GM21360 (cell line): ENCODE results near the gene DDA1.
"Not testable (repeated sequence)": the region's sequence is repeated elsewhere in the genome, so short reads cannot be mapped to it uniquely, and the experiment has no call there.

Source experiments
- ATAC-seq: cut with Tn5 transposase; IDR thresholded peaks from one replicate; pipeline ENCODE4 v1.9.1; 2021; ENCODE audit warnings: mild to moderate bottlenecking, moderate library complexity; ENCODE audit not compliant: unreplicated experiment

DDA1 gene

DNA sequence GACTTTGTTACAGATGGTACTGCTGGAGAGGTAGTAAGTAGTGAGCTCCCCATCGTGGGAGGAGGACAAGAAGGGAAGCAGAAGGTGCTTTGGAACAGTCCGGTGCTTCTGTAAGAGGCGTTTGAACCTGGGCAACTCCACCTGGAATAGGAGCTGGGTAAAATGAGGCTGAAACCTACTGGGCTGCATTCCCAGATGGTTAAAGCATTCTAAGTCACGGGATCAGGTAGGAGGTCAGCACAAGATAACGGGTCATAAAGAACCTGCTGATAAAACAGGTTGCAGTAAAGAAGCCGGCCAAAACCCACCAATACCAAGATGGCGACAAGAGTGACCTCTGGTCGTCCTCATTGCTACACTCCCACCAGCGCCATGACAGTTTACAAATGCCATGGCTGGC is 22.6 kb upstream of the DDA1 start:
- no peak for ATAC-seq

DNA sequence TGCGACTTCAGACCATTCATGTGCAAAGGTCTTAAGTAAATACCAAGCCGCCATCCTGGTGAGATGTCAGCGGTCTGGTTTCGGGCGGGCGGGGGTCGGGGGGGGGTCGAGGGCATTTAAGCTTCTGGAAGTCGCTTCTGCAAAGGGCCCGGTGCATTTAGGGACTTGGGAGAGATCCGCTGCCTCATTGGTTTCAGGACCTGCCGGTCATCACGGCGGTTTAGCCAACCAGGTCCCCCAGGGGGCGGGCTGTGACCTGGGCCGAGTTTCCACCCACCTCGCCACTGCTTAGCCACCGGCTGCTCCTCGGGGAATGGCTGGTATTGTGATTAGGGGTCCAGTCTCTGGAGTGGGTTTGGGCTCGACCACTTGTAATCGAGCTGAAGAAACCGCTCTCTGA is 19.9 kb upstream of the DDA1 start:
- no peak for ATAC-seq

DNA sequence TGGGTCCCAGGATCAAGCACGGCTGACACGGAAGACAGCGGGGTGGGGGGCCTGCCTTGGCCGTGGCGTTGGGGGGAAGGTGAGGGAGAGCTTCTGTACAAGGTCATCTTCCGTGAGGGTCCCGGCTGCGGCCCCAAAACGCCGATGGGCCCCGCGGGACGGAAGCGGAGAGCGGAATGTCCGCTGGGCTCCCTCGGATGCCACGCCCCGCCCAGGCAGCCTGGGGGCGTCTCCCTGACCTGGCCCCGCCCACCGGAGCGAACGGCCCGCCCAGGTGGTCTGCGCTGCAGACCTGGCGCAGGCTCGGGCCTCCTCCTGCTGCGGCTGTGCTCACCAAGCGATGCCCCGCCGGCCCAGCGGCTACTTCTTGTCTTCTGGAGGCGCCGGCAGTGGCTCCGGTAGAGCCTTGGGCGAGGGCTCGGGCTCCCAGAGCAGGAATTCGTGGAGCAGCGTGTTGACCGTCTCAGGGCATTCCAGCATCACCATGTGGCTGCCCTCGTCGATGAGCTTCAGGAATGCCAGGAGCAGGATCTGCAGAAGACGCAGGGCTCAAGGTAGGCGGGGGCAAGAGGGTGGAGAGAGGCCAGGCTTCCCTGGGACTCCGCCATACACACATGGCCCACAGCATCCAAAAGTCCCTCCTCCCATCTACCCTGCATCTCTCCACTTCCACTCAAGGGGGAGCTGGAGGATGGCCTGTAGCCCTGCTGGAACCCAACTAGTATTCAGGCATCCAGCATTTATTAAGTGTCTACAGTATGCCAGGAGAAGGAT is 16.9 kb upstream of the DDA1 start:
- peak; percentile 65 for ATAC-seq

DNA sequence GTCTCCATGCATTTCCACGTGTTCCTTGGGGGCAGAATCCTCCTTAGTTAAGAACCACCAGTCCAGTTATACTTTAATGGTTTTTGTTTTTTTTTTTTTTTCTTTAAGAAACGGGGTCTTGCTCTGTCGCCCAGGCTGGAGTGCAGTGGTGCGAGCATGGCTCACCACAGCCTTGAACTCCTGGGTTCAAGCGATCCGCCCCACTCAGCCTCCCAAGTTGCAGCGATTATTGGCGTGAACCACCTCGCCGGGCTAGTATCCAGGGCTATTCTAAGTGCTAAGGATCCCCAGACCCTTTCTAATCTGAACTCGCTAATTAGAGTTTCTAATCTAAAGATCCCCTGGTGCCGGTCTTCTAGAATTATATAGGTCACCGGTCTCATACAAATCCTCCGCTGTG is 15.8 kb upstream of the DDA1 start:
- no peak for ATAC-seq

DNA sequence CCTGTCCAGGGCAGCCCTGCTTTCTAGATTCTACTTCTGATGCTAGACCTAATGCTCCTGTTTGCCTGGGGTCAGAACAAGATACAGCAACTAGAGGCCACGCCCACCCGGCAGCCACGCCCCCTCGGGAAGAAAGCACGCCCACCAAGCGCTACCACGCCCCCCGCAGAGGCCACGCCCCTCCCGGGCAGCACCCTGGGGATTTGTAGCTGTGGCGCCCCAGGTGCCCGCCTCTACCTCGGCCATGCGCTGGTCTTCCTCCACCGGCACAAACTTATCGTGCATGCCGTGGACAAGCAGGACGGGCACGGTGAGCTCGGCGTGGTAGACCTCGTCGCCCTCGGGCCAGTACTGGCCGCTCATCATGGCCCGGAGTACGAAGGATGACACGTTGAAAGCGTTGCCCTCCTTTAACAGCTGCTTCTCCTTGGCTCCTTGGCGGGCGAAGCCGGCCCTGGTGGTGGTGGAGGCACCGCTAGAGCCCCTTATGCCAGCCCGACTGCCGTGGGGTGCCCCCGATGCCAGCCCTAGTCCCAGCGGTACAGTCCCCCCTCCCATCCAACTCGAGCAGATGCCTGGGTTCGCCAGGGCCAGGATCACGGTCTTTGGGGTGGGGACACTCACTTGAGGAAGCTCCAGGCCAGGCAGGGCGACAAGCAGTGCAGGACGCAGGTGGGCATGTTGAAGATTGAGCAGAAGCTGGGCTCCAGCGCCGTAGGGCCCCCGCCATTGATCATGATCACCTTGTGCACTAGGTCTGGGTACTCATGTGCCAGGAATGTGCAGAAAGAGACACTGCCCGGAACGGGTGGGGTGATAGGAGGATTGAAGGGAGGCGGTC is 15.1 kb upstream of the DDA1 start:
- ATAC-seq: no peak

DNA sequence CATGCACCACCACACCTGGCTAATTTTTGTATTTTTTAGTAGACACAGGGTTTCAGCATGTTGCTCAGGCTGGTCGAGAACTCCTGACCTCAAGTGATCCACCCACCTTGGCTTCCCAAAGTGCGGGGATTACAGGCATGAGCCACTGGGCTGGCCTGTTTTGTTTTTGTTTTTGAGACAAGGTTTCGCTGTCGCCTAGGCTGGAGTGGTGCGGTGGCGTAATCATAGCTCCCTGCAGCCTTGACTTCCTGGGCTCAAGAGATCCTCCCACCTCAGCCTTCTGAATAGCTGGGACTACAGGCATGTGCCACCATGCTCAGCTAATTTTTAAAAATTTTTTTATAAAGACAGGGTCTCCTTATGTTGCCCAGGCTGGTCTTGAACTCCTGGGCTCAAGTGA is 13.8 kb upstream of the DDA1 start:
- ATAC-seq: not testable (repeated sequence)

DNA sequence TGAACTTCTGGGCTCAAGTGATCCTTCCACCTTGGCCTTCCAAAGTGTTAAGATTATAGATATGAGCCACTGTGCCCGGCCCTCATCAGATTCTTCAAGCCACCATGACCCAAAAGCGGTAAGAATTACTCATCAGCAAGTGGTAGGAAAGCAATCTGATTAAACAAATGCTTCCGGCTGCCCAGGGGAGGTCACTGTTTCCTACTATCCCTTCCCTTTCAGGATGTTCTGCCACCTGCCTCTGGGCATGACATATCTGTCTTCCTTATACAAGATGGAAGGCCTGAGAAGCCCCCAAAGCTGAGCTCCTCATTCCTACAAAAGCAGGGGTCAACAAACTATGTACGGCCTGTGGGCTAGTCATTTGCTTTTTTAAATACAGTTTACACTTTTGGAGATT is 13.1 kb upstream of the DDA1 start:
- no peak for ATAC-seq

DNA sequence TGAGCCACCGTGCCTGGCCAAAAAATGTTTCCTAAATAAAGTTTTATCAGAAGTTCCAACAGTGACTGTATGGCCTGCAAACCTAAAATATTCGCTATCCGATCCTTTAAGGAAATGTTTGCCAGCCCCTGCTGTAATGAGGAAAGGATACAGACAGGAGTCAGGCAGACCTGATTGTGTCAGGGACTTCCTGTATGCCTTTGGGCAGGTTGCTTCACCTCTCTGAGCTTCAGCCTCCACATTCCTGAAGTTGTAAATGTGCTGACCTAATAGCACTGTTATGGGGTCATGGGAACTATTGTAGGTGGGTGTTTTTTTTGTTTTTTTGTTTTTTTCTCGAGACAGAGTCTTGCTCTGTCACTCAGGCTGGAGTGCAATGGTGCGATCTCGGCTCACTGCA is 12.4 kb upstream of the DDA1 start:
- no peak for ATAC-seq

DNA sequence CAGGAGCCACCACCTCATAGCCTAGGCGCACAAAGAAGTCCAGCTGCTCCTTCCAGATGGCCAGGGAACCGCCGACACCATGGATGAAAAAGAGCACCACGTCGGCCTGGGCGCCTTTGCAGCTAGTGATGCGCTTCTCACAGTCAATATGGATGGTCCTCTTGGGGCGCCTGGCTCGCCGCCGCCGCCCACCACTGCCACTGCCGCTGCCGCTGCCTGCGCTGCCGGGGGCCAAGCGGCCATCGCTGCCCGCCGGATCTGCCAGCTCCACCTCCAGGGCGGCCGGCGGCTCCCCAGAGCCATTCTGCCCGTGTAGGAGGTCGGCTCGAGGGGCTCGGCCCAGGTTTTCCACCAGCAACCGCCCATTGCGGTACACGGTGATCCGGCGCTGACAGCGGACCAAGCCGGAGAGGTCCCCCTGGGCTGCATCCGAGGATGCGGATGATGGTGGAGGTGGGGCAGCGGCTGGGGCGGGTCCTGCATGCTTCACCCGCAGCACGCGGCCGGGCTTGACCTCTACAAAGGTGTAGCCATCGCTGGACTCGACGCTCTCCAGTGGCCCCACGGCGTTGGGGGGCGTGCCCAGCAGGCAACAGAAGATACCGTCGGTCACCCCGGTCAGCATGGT is 8.3 kb upstream of the DDA1 start:
- no peak for ATAC-seq

DNA sequence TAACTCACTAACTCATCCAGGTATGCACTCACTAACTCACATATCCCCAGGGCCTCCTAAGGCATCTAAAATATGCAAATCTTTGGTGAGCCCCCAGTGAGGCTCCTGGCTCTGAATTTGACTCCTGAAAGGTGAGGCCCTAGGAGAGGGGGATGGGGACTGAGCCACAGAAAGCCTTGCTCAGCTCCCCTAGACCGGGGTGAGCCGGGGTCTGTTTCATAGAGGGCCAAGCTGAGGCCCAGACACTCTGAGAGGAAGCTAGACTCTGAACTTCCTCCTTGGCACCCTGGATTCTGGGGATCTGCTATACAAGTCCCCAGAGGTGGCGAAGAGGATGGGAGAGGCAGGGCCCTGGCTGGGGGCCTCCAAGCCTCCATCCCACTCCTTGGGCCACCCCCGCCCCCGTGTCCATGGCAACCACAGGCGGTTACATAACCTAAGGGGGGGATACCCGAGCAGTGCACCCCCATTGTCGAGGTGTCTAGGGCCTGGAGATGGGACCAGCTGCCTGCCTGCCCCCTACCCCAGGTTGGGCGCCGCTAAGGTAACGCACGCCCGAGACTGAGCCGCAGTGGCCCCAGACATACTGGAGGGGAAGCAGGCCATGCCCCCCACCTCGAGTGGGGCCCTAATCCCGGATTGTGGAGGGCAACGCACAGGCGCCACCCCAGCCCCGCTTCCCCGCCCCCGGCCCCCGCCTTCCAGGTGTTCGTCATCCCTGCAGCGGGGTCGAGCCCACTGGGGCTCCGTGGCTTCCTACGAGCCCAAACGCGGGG is 6.8 kb upstream of the DDA1 start:
- ATAC-seq: no peak

DNA sequence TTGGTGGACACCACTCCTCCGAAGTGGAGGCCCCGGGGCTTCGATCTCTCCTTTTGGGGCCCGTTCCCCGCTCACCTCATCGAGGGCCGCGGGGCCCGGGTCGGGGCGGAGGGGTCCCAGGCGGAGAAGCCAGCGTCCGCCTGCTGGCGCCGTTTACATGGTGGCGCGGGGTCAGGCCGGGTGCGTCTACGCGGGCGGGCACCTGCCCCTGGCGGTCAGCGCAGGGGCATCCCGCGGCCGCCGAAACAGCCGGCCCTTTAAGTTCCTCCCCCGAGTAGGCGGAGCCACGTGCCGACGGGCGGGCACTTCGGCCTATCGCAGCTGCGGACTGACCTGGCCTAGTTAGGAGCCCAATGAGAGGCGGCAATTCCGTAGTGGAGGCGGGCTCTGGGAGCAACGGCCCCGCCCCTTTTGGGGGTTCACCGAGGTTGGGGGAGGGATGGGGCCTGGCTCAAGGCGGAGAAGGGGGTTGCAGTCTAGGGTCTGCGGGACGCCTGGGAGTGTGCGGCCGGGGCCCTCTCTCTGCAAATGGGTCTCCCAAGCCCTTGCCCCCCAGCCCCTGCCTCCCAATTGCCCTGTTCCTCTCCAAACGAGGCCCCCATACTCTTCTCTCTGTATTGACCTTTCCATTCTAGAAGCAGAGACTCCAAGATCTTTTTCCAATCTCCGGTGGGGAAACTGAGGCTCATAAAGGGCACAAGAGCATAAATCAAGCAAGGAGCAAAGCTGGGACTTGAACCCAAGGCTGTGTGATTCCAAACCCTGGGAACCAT is 6.0 kb upstream of the DDA1 start, which contains the start of gene ABHD8:
TSS of gene ABHD8 (minus strand) at position 259 of the 773 bp plus-strand sequence. CDS start 1,809 bp downstream, outside the sequence.
- peak; percentile 46 for ATAC-seq

DNA sequence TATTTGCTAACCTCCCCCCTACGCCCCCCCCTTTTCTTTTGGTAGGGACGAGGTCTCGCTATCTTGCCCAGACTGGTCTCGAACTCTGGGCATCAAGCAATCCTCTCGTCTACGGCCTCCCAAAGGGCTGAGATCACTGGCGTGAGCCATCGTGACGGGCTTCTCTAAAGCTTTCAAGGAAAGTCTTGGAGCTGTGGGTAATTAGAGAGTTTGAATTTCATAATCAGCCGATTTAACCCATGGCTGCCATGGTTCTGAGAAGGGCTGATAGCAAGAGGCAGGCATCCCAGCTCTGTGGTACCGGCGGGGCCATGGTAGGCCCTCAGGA is 5.5 kb upstream of the DDA1 start:
- ATAC-seq: no peak

DNA sequence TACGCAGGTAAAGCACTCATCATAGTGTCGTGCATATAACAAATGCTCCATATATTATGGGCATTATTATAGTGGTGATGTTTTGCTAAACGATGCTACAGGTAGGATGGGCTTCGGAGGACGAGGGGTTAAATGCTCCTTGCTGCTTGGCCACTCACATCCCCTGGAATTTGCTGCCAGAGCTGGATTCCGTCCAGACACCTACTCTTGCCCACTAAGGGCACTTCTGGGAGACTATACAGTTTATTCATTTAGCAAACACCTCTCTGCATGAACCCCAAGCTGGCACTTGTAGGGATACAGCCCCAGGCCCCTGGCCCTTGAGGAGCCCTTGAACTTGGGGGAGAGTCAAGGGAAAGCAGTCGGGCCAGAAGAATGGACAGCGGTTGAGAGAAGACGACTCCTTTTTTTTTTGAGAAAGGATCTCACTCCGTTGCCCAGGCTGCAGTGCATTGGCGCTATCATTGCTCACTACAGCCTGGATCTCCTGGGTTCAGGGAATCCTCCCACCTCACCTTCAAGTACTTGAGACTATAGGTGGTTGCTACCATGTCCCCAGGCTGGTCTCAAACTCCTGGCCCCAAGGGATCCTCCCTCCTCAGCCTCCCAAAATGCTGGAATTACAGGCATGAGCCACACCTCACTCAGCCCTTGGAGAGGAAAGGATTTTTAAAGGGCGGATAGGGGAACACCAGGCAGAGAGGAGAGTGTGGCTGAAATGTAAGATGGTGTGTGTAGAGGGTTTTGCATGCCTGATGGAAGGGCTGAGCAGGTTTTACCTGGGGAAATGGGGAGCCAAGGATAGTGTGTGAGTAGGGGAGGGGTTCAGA is 4.8 kb upstream of the DDA1 start:
- ATAC-seq: no peak

DNA sequence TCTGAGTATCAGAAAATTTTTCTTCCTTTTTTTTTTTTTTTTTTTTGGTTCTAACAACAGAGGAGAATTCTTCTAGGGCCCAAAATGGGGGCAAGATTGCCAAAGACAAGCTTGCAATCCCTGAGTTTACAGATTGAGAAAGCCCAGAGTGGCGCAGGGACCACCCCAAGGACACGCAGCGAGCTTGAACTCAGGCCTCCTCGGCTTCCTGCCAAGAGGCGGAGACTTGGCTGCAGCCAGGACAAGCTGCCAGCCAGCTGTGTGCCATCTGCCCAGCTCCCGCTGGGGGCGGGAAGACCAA is 4.2 kb upstream of the DDA1 start:
- no peak for ATAC-seq

DNA sequence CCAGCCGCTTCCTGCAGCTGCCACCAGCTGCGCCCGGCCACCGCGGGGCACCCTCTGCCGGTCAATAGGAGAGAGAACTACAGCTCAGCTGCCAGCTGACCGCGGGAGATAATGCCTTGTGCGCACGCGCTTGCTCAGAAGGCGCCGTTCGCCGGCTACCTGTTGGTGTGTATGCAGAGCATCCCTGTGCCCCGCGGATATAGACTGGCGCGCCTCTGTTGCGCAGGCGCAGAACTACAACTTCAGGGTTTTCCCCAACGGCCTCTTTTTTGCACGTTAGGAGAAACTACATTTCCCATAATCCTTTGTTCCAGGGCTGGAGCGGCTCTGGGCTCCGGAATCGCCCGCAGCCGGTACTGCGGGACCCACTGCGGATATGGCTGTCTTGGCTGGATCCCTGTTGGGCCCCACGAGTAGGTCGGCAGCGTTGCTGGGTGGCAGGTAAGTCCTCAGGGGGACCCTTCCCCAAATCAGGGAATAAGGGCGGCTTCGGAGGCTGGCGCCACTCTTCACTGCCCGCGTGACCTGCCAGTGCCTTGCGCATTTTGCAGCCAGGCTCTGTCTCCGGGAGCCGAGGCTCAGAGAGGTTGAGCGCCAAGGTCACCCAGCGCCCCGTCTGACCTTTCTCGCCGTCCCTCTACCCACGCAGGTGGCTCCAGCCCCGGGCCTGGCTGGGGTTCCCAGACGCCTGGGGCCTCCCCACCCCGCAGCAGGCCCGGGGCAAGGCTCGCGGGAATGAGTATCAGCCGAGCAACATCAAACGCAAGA is 3.7 kb upstream of the DDA1 start, which contains the start of gene MRPL34:
TSS of gene MRPL34 (plus strand) at position 356 of the 768 bp plus-strand sequence. CDS start at position 377, 21 bp downstream.
- ATAC-seq: peak; percentile 65

DNA sequence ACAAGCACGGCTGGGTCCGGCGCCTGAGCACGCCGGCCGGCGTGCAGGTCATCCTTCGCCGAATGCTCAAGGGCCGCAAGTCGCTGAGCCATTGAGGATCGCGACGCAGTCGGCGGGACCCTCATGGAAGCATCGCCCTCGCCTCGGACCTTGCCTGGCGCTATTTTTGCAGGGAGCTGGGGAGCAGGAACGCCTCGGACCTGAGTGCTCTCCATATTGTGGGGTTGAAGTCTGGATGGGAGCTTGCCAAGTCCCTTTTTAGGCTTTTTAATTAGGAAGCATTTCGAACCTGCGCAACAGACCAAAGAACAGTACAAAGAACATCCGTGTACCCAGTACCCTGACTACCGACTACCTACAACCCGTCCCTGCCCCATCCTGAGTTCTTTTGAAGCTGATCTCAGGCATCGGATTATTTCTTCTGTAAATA is 3.1 kb upstream of the DDA1 start:
- ATAC-seq: no peak

DNA sequence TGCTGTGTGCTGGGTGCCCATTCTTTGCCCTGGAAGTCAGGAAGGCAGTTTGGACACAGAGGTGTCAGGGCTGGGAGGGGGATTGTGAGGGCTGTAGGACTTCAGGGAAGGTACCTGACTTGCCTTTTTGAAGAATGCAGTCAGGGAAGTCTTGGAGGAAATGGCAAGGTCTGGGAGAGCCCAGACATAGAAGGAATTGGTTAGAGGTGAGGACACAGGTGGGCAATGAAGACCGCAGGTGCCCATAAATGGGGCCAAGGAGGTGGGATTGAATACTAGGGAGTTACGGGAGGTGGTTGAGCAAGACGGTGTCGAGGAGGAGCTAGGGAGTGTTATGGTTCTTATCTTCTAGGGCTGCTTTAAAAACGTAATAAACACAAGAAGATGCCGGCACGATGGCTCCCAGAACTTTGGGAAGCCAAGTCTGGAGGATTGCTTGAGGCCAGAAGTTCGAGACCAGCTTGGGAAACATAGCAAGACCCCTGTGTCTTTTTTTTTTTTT is 1.4 kb upstream of the DDA1 start:
- no peak for ATAC-seq

DNA sequence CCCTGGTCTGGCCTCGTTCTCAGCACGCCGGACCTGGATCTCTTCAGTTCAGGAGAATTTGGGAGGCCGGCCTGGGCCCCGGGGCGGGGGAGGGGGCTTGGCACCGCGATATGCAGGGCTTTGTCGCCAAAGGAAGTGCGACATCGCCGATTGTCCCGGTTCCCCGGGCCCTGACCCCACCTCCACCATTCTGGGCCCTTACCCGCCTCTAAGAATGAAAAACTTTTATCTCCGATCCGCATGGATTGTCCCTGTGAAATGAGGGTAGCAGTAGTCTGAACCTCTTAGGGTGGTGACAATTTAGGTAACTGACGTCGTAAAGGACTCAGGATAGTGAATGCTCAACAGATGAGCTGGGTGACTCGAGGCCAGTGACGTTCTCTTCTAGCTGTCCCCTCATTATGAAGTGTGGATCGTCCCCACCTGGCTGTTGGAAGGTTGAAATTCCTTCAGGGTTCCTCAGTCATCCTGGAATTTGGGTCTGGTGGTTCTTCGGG is 650 bp downstream of the DDA1 start:
- no peak for ATAC-seq
